Measurements from ENCODE around the gene TENT4A. TPM values are rescaled to one million over a fixed set of nuclear protein-coding genes. Genes with fewer than 3 reads are reported as not detected.

The TENT4A gene
- total and polyA plus RNA-seq, 2 of the 13 experiments (the other 11 are each of a cell fraction or from before 2014, with no cell fraction given), result 6.3 to 13.3 TPM

- FAIRE-seq (no peak), DNase-seq (ENCODE audit: low spot score) (no peak), ATAC-seq (no peak)
- no TSS peak for BruUV-seq (replicated peaks)
- H3K27ac ChIP-seq (ENCODE audit: extremely low read length, insufficient read depth, low read length), result no peak overlapping the region
- intact Hi-C loops (cut with micrococcal nuclease; ENCODE audit: unreplicated experiment), result no loop called here
- H3K79me2 ChIP-seq (ENCODE audit: insufficient read depth, low read length), result no peaks in the 10 kb centered on the region
- ChIA-PET CTCF (ENCODE audit: low intra/inter-chr PET ratio, low total read pairs) (no interaction called here), POLR2A (no interaction called here)
- in situ Hi-C loops (cut with HindIII; ENCODE audit: extremely low pct_ligation_motif_present, low pct_unique_long_range_greater_than_20kb), result no loop called here
- peaks cover under 1 to 8% of the 10 kb centered on the region in 2 experiments; a peak in 4 of 5 replicates for H3K36me3 ChIP-seq (replicated peaks in 1 of 2; ENCODE audit: control insufficient read depth in 1 of 2, insufficient read depth in 2 of 2, low read length in 2 of 2)
- H2AFZ ChIP-seq (ENCODE audit: low read length), result no peak overlapping the region
- no peaks in the 10 kb centered on the region for H3K9me3 ChIP-seq (ENCODE audit: low read length)
- H3K27me3 ChIP-seq (ENCODE audit: control insufficient read depth in 1 of 2, insufficient read depth in 2 of 2, low read length in 2 of 2), result no peaks in the 10 kb centered on the region
- WGBS (ENCODE audit: low lambda C conversion rate), result 90% methylated on average over 9 of the region's 9 CpGs
- no peaks in the 10 kb centered on the region for H4K20me1 ChIP-seq (ENCODE audit: insufficient read depth, low read length)
- H3K4me1 ChIP-seq (ENCODE audit: insufficient read depth, low read length), result peaks cover 21% of the 10 kb centered on the region
- no peak overlapping the region for H3K4me2 ChIP-seq (ENCODE audit: low read depth, low read length)
- no peak overlapping the region for H3K4me3 ChIP-seq (replicated peaks in 1 of 3; ENCODE audit: insufficient read depth in 1 of 3, low read depth in 2 of 3, low read length in 3 of 3)
- TF ChIP-seq CBX5 (CRISPR knock-in tag; IDR thresholded peaks at IDR 0.05; ENCODE audit: borderline replicate concordance), result no peak
- TF ChIP-seq ZNF841 (CRISPR knock-in tag; IDR thresholded peaks at IDR 0.05; ENCODE audit: borderline replicate concordance), result no peak
- TF ChIP-seq FOXA3 (CRISPR knock-in tag; IDR thresholded peaks at IDR 0.05), result no peak
- H3K9ac ChIP-seq (ENCODE audit: insufficient read depth, low read depth, low read length), result no peak overlapping the region
Observed at GRCh38 chr5:6760686-6761085, 47.5 kb downstream of the TENT4A start.

DNA sequence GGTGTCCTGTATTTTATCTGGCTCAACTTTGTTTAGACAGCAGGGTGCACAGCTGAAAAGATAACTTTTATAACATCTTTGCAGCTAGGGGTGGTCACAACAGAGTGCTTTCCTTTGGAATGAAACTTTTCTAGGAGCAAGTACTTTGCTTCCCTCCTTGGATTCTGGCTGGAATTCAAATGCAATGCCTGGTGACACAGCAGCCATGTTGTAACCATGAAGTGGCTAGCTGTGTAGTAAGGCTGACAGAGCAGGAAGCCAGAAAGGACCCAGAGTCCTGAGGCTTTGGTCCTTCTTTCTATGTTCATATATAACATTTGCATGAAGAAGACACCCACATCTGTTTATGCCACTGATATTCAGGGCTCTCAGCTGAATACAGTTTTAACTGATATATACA, 48.1 kb downstream of the TENT4A start:
- TF ChIP-seq, protein P1, sequence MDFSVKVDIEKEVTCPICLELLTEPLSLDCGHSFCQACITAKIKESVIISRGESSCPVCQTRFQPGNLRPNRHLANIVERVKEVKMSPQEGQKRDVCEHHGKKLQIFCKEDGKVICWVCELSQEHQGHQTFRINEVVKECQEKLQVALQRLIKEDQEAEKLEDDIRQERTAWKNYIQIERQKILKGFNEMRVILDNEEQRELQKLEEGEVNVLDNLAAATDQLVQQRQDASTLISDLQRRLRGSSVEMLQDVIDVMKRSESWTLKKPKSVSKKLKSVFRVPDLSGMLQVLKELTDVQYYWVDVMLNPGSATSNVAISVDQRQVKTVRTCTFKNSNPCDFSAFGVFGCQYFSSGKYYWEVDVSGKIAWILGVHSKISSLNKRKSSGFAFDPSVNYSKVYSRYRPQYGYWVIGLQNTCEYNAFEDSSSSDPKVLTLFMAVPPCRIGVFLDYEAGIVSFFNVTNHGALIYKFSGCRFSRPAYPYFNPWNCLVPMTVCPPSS (IDR thresholded peaks at IDR 0.05), result no peak
- no peak for TF ChIP-seq ZNF772 (CRISPR knock-in tag; IDR thresholded peaks at IDR 0.05)
- no peak for TF ChIP-seq PLRG1 (conservative IDR thresholded peaks at IDR 0.05)
- no peak for TF ChIP-seq EP300 (IDR thresholded peaks at IDR 0.05; ENCODE audit: low read depth in 2 of 2, low read length in 2 of 2)
- TF ChIP-seq EP300 (CRISPR knock-in tag; IDR thresholded peaks at IDR 0.05; ENCODE audit: borderline replicate concordance), result no peak
- TF ChIP-seq, protein P2, sequence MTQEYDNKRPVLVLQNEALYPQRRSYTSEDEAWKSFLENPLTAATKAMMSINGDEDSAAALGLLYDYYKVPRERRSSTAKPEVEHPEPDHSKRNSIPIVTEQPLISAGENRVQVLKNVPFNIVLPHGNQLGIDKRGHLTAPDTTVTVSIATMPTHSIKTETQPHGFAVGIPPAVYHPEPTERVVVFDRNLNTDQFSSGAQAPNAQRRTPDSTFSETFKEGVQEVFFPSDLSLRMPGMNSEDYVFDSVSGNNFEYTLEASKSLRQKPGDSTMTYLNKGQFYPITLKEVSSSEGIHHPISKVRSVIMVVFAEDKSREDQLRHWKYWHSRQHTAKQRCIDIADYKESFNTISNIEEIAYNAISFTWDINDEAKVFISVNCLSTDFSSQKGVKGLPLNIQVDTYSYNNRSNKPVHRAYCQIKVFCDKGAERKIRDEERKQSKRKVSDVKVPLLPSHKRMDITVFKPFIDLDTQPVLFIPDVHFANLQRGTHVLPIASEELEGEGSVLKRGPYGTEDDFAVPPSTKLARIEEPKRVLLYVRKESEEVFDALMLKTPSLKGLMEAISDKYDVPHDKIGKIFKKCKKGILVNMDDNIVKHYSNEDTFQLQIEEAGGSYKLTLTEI (CRISPR knock-in tag; conservative IDR thresholded peaks at IDR 0.05), result no peak
- TF ChIP-seq KDM5B (CRISPR knock-in tag; IDR thresholded peaks at IDR 0.05; ENCODE audit: borderline replicate concordance), result no peak
- TF ChIP-seq, protein P3, sequence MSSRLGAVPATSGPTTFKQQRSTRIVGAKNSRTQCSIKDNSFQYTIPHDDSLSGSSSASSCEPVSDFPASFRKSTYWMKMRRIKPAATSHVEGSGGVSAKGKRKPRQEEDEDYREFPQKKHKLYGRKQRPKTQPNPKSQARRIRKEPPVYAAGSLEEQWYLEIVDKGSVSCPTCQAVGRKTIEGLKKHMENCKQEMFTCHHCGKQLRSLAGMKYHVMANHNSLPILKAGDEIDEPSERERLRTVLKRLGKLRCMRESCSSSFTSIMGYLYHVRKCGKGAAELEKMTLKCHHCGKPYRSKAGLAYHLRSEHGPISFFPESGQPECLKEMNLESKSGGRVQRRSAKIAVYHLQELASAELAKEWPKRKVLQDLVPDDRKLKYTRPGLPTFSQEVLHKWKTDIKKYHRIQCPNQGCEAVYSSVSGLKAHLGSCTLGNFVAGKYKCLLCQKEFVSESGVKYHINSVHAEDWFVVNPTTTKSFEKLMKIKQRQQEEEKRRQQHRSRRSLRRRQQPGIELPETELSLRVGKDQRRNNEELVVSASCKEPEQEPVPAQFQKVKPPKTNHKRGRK (CRISPR knock-in tag; IDR thresholded peaks at IDR 0.05), result no peak
- no peak for TF ChIP-seq TOPORS (CRISPR knock-in tag; IDR thresholded peaks at IDR 0.05)
- CTCF ChIA-PET (ENCODE audit: low intra/inter-chr PET ratio, low total read pairs), result no interaction called here

More for the DNA sequence above, 48.1 kb downstream of the TENT4A start:
- FAIRE-seq, result no peak
- peaks cover 0 to 1% of the 10 kb centered on the region in 2 experiments; a peak in 2 of 5 replicates for H3K36me3 ChIP-seq (replicated peaks in 1 of 2; ENCODE audit: control insufficient read depth in 1 of 2, insufficient read depth in 2 of 2, low read length in 2 of 2)
- H3K9ac ChIP-seq (ENCODE audit: insufficient read depth, low read depth, low read length), result no peak overlapping the region
- no peak for ATAC-seq
- H3K27ac ChIP-seq (ENCODE audit: extremely low read length, insufficient read depth, low read length), result no peak overlapping the region
- in situ Hi-C loops (cut with HindIII; ENCODE audit: extremely low pct_ligation_motif_present, low pct_unique_long_range_greater_than_20kb) (no loop called here), intact Hi-C loops (cut with micrococcal nuclease; ENCODE audit: unreplicated experiment) (no loop called here)
- no peaks in the 10 kb centered on the region for H3K9me3 ChIP-seq (ENCODE audit: low read length)
- no peaks in the 10 kb centered on the region for H4K20me1 ChIP-seq (ENCODE audit: insufficient read depth, low read length)
- H3K79me2 ChIP-seq (ENCODE audit: insufficient read depth, low read length), result no peaks in the 10 kb centered on the region
- no TSS peak for BruUV-seq (replicated peaks)
- POLR2A ChIA-PET, result no interaction called here
- peaks cover 21% of the 10 kb centered on the region for H3K4me1 ChIP-seq (ENCODE audit: insufficient read depth, low read length)
- no peak overlapping the region for H3K4me2 ChIP-seq (ENCODE audit: low read depth, low read length)
- H3K27me3 ChIP-seq (ENCODE audit: control insufficient read depth in 1 of 2, insufficient read depth in 2 of 2, low read length in 2 of 2), result no peaks in the 10 kb centered on the region
- H3K4me3 ChIP-seq (replicated peaks in 1 of 3; ENCODE audit: insufficient read depth in 1 of 3, low read depth in 2 of 3, low read length in 3 of 3), result no peak overlapping the region
- H2AFZ ChIP-seq (ENCODE audit: low read length), result no peak overlapping the region
- no peak for DNase-seq (ENCODE audit: low spot score)

All from HepG2 (cell line).